BE2C (cell line): ENCODE results near the gene KIR2DL4.
"Not testable (repeated sequence)": the region's sequence is repeated elsewhere in the genome, so short reads cannot be mapped to it uniquely, and the experiment has no call there.

Experiments
- DNase-seq: peaks from one replicate; pipeline ENCODE4 v3.0.0-alpha.2; 2020
- H3K27me3 ChIP-seq: fragments of 250-450 bp; sonication (Bioruptor Pico); 2 replicates; pipeline ENCODE4 v1.5.1; 2020; ENCODE audit warnings: mild to moderate bottlenecking
- H3K36me3 ChIP-seq: fragments of 250-450 bp; sonication (Bioruptor Pico); 2 replicates; pipeline ENCODE4 v1.5.1; 2020; ENCODE audit warnings: mild to moderate bottlenecking
- H3K4me1 ChIP-seq: fragments of 250-450 bp; sonication (Bioruptor Pico); 2 replicates; pipeline ENCODE4 v1.5.1; 2020
- H3K4me3 ChIP-seq: 2 replicates; pipeline ENCODE4 v1.5.1; 2011; ENCODE audit warnings: low read depth, low read length
- H3K9me3 ChIP-seq: fragments of 250-450 bp; sonication (Bioruptor Pico); 2 replicates; pipeline ENCODE4 v1.5.1; 2020
- TF ChIP-seq, protein P1 (sequence below): IDR thresholded peaks from 2 replicates; pipeline ENCODE4 v1.5.1; 2012; ENCODE audit warnings: mild to moderate bottlenecking, low read depth, low read length

KIR2DL4 gene

DNA sequence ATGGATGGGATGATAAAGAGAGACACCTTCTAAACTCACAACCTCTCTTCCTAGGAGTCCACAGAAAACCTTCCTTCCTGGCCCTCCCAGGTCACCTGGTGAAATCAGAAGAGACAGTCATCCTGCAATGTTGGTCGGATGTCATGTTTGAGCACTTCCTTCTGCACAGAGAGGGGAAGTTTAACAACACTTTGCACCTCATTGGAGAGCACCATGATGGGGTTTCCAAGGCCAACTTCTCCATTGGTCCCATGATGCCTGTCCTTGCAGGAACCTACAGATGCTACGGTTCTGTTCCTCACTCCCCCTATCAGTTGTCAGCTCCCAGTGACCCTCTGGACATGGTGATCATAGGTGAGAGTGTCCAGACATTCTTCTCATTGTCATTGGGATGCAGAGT is 34.1 kb downstream of the KIR2DL4 start:
- not testable (repeated sequence) for H3K9me3 ChIP-seq, H3K4me3 ChIP-seq, H3K36me3 ChIP-seq, H3K27me3 ChIP-seq, H3K4me1 ChIP-seq, DNase-seq

GRCh38 chr19:54843171-54843570 is 39.8 kb downstream of the KIR2DL4 start:
- not testable (repeated sequence) for H3K36me3 ChIP-seq, H3K27me3 ChIP-seq, DNase-seq, H3K4me1 ChIP-seq, H3K9me3 ChIP-seq, H3K4me3 ChIP-seq

DNA sequence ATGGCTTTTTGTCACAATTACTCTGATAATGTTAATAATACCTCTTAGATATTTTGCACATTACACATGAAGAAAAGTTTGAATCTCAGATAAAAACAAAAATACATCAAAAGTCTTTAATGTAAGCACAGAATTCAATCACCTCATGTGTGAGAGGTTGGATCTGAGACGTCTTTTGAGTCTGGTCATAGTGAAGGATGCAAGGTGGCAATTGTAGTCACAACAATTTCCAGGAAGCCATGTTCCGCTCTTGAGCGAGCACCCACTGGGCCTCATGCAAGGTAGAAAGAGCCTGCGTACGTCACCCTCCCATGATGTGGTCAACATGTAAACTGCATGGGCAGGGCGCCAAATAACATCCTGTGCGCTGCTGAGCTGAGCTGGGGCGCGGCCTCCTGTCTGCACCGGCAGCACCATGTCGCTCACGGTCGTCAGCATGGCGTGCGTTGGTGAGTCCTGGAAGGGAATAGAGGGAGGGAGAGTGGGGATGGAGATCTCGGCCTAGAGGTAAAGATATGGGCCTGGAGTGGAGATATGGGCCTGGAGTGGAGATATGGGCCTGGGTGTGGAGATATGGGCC is 46.7 kb downstream of the KIR2DL4 start, which contains the start of gene KIR3DL2:
Gene KIR3DL2 (plus strand): TSS at position 383 of the 580 bp plus-strand sequence. CDS start 33 bp downstream, at position 416.
- not testable (repeated sequence) for H3K4me3 ChIP-seq, H3K36me3 ChIP-seq, H3K4me1 ChIP-seq, H3K27me3 ChIP-seq, H3K9me3 ChIP-seq, DNase-seq

DNA sequence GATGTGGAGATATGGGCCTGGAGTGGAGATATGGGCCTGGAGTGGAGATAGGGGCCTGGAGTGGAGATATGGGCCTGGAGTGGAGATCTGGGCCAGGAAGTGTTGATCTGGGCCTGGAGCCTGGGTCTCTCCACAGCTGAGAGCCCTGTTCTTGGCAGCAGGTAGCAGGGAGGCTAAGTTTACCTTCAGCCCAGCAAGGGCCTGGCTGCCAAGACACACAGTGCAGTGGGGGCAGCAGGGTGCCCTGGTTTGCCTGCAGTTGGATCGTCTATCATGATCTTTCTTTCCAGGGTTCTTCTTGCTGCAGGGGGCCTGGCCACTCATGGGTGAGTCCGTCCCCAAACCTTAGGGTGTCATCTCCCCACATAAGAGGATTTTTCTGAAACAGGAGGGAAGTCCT is 47.5 kb downstream of the KIR2DL4 start:
- no peaks in the 10 kb centered on the region for H3K36me3 ChIP-seq
- H3K27me3 ChIP-seq, result no peaks in the 10 kb centered on the region
- H3K4me1 ChIP-seq, result no peaks in the 10 kb centered on the region
- DNase-seq, result no peak
- TF ChIP-seq, protein P1, sequence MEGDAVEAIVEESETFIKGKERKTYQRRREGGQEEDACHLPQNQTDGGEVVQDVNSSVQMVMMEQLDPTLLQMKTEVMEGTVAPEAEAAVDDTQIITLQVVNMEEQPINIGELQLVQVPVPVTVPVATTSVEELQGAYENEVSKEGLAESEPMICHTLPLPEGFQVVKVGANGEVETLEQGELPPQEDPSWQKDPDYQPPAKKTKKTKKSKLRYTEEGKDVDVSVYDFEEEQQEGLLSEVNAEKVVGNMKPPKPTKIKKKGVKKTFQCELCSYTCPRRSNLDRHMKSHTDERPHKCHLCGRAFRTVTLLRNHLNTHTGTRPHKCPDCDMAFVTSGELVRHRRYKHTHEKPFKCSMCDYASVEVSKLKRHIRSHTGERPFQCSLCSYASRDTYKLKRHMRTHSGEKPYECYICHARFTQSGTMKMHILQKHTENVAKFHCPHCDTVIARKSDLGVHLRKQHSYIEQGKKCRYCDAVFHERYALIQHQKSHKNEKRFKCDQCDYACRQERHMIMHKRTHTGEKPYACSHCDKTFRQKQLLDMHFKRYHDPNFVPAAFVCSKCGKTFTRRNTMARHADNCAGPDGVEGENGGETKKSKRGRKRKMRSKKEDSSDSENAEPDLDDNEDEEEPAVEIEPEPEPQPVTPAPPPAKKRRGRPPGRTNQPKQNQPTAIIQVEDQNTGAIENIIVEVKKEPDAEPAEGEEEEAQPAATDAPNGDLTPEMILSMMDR, result no peak
- H3K9me3 ChIP-seq, result no peaks in the 10 kb centered on the region
- H3K4me3 ChIP-seq, result no peak overlapping the region

GRCh38 chr19:54851353-54851752 is 47.9 kb downstream of the KIR2DL4 start:
- Histone ChIP-seq H3K4me3 (no peak overlapping the region), H3K27me3 (no peaks in the 10 kb centered on the region), H3K4me1 (no peaks in the 10 kb centered on the region), H3K9me3 (no peaks in the 10 kb centered on the region), H3K36me3 (no peaks in the 10 kb centered on the region)
- DNase-seq, result no peak
- TF ChIP-seq, protein P1, result no peak

- H3K4me3 ChIP-seq, H3K4me1 ChIP-seq, DNase-seq, H3K27me3 ChIP-seq, H3K36me3 ChIP-seq, H3K9me3 ChIP-seq: not testable (repeated sequence)
These were observed 51.8 kb downstream of the KIR2DL4 start for GRCh38 chr19:54855241-54855640.

DNA sequence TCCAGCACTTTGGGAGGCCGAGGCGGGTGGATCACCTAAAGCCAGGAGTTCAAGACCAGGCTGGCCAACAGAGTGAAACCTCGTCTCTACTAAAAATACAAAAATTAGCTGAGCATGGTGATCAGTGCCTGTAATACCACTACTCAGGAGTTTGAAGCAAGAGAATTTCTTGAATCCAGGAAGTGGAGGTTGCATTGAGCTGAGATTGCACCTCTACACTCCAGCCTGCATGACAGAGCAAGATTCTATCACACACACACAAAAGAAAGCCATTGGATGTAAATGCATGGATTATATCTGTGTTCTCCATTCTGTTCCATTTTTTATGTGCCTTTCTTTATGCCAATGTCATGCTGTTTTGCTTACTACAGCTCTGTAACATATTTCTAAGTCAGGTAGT is 55.1 kb downstream of the KIR2DL4 start:
- H3K4me1 ChIP-seq, DNase-seq, H3K9me3 ChIP-seq, H3K4me3 ChIP-seq, H3K36me3 ChIP-seq, H3K27me3 ChIP-seq: not testable (repeated sequence)

DNA sequence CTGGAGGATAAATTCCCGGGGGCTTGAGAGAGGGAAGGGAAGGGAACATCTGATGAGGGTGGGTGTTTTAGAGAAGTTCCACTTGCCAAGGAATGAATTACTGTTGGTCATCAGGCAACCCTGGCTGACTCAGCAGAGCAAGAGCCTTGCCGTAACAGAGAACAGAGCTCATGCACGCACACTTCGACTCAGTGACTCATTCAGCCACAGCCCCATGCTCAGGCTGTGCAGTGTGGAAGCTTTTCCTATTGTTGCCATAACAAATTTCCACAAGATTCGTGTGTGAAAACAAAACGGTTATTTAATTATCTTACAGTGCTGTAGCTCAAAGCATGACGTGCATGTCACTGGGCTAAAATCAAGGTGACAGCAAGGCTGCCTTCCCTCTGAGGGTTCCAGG is 56.0 kb downstream of the KIR2DL4 start:
- H3K4me3 ChIP-seq, H3K9me3 ChIP-seq, H3K4me1 ChIP-seq, DNase-seq, H3K36me3 ChIP-seq, H3K27me3 ChIP-seq: not testable (repeated sequence)

GRCh38 chr19:54863459-54863858 is 60.0 kb downstream of the KIR2DL4 start:
- not testable (repeated sequence) for H3K9me3 ChIP-seq, H3K27me3 ChIP-seq, H3K4me3 ChIP-seq, DNase-seq, H3K36me3 ChIP-seq, H3K4me1 ChIP-seq
